ENCODE data around the gene NUCB2. TPM values are rescaled to one million over a fixed set of nuclear protein-coding genes. Genes with fewer than 3 reads are reported as not detected.
"Not testable (repeated sequence)": the region's sequence is repeated elsewhere in the genome, so short reads cannot be mapped to it uniquely, and the experiment has no call there.

The NUCB2 gene
- polyA plus RNA-seq, 1 of the 3 experiments (the other 2 are of a cell fraction) = 25.0 TPM

DNA sequence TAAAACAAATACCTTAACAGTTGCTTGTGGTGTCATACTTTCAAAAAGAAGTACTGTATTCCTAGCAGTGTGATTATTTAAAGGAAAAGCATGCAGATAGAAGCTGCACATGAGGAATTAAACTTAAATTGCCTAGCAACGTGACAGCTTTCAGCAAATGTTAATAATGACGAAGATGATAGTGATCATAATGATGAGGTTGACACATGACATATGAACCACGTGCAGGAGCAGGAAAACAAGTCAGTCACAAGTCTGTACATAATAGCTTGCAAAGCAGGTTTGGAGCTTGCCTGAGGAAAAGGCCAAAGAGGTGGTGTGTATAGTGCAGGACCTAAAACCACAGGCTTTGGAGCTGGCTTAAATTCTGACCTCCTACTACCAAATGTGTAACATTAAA lies 38.2 kb upstream of the NUCB2 start:
- no peak overlapping the region for H3K4me3 ChIP-seq (ENCODE audit: low read depth in 2 of 2, low read length in 1 of 2)
- no peaks in the 10 kb centered on the region for H3F3A ChIP-seq (replicated peaks; ENCODE audit: insufficient read depth)
- ChIA-PET CTCF (interaction anchor here (0.8 to 1.0 kb wide), 3 partner anchors 8 to 302 kb away, joined by 3 read pairs; no protein-coding TSS in a partner anchor), POLR2A (no interaction called here)
- H3K27me3 ChIP-seq (ENCODE audit: insufficient read depth) = no peaks in the 10 kb centered on the region
- H3K36me3 ChIP-seq (replicated peaks in 1 of 2; ENCODE audit: control insufficient read depth in 1 of 2, insufficient read depth in 2 of 2, low read length in 1 of 2) = no peaks in the 10 kb centered on the region
- no peaks in the 10 kb centered on the region for H3K9me2 ChIP-seq
- H3K9me3 ChIP-seq = no peaks in the 10 kb centered on the region
- 60% methylated on average over 3 of the region's 3 CpGs for WGBS (ENCODE audit: low lambda C conversion rate)
- no peak overlapping the region for H3K27ac ChIP-seq (ENCODE audit: low read depth in 2 of 2, low read length in 1 of 2)
- DNase-seq = no peak
- no peak overlapping the region for H3K4me2 ChIP-seq
- H3K4me1 ChIP-seq (ENCODE audit: control insufficient read depth in 1 of 2, insufficient read depth in 2 of 2, low read depth in 1 of 2, low read length in 1 of 2) = no peaks in the 10 kb centered on the region
- TF ChIP-seq SIN3A (IDR thresholded peaks at IDR 0.05; ENCODE audit: borderline replicate concordance, low read depth, low read length) = no peak
- no peak for TF ChIP-seq EP300 (IDR thresholded peaks at IDR 0.05; ENCODE audit: borderline replicate concordance in 1 of 2, low read depth in 1 of 2, low read length in 1 of 2)
- TF ChIP-seq MXI1 (IDR thresholded peaks at IDR 0.05; ENCODE audit: low read depth, low read length) = no peak
- no peak for TF ChIP-seq EZH2phosphoT487 (IDR thresholded peaks at IDR 0.05; ENCODE audit: borderline replicate concordance, low read depth)
- no peak for TF ChIP-seq RAD21 (IDR thresholded peaks at IDR 0.05; ENCODE audit: low read length)
- TF ChIP-seq, protein P1, sequence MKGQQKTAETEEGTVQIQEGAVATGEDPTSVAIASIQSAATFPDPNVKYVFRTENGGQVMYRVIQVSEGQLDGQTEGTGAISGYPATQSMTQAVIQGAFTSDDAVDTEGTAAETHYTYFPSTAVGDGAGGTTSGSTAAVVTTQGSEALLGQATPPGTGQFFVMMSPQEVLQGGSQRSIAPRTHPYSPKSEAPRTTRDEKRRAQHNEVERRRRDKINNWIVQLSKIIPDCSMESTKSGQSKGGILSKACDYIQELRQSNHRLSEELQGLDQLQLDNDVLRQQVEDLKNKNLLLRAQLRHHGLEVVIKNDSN (IDR thresholded peaks at IDR 0.05; ENCODE audit: borderline replicate concordance, low read depth) = no peak
- no peak for TF ChIP-seq RCOR1 (IDR thresholded peaks at IDR 0.05; ENCODE audit: low read length)
- H4K20me1 ChIP-seq (ENCODE audit: insufficient read depth) = no peaks in the 10 kb centered on the region
- no peak overlapping the region for H2AFZ ChIP-seq (ENCODE audit: low read depth)
- H3K79me2 ChIP-seq (ENCODE audit: insufficient read depth) = no peaks in the 10 kb centered on the region
- H3K9ac ChIP-seq = no peak overlapping the region

DNA sequence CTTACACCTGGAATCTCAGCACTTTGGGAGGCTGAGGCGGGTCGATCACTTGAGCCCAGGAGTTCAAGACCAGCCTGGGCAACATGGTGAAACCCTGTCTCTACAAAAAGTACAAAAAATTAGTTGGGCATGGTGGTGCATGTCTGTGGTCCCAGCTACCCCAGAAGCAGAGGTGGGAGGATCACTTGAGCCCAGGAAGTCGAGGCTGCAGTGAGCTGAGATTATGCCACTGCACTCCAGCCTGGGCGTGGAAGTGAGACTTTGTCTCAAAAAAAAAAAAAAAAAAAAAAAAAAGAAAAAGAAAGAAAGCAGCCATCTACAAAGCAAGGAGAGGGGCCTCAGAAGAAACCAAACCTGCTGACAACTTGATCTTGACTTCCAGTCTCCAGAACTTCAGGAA lies 36.6 kb upstream of the NUCB2 start:
- DNase-seq; H3K36me3 ChIP-seq (replicated peaks in 1 of 2; ENCODE audit: control insufficient read depth in 1 of 2, insufficient read depth in 2 of 2, low read length in 1 of 2); CTCF ChIA-PET; H3K9ac ChIP-seq; H3F3A ChIP-seq (replicated peaks; ENCODE audit: insufficient read depth); H3K4me2 ChIP-seq; POLR2A ChIA-PET; H3K4me1 ChIP-seq (ENCODE audit: control insufficient read depth in 1 of 2, insufficient read depth in 2 of 2, low read depth in 1 of 2, low read length in 1 of 2); H3K79me2 ChIP-seq (ENCODE audit: insufficient read depth); H3K27me3 ChIP-seq (ENCODE audit: insufficient read depth); H3K27ac ChIP-seq (ENCODE audit: low read depth in 2 of 2, low read length in 1 of 2); H2AFZ ChIP-seq (ENCODE audit: low read depth); H4K20me1 ChIP-seq (ENCODE audit: insufficient read depth); H3K9me2 ChIP-seq; H3K9me3 ChIP-seq; H3K4me3 ChIP-seq (ENCODE audit: low read depth in 2 of 2, low read length in 1 of 2): not testable (repeated sequence)
- WGBS (ENCODE audit: low lambda C conversion rate) = 86% methylated on average over 4 of the region's 4 CpGs

DNA sequence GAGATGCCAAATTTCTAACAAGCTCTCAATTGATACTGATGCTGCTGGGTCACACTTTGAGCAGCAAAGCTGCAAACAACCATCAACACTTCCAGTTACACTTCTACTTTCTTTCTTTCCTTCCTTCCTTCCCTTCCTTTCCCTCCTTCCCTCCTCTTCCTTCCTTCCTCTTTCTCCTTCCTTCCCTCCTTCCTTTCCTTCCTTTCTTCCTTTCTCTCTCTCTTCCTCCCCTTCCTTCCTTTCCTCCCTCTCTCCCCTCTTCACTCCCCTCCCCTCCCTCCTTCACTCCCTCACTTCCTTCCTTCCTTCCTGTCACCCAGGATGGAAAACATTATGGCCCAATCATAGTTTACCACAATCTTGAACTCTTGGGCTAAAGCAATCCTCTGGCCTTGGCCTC lies 35.8 kb upstream of the NUCB2 start:
- POLR2A ChIA-PET = no interaction called here
- no peaks in the 10 kb centered on the region for H3K4me1 ChIP-seq (ENCODE audit: control insufficient read depth in 1 of 2, insufficient read depth in 2 of 2, low read depth in 1 of 2, low read length in 1 of 2)
- no peaks in the 10 kb centered on the region for H4K20me1 ChIP-seq (ENCODE audit: insufficient read depth)
- no peak overlapping the region for H3K4me3 ChIP-seq (ENCODE audit: low read depth in 2 of 2, low read length in 1 of 2)
- DNase-seq = no peak
- no peaks in the 10 kb centered on the region for H3K9me2 ChIP-seq
- no peak overlapping the region for H2AFZ ChIP-seq (ENCODE audit: low read depth)
- no peaks in the 10 kb centered on the region for H3F3A ChIP-seq (replicated peaks; ENCODE audit: insufficient read depth)
- H3K27me3 ChIP-seq (ENCODE audit: insufficient read depth) = no peaks in the 10 kb centered on the region
- no peaks in the 10 kb centered on the region for H3K9me3 ChIP-seq
- no peak overlapping the region for H3K4me2 ChIP-seq
- no peaks in the 10 kb centered on the region for H3K79me2 ChIP-seq (ENCODE audit: insufficient read depth)
- H3K9ac ChIP-seq = no peak overlapping the region
- CTCF ChIA-PET = interaction anchor here (1.0 kb wide), 1 partner anchor 12 kb away, joined by 3 read pairs; no protein-coding TSS in a partner anchor
- H3K27ac ChIP-seq (ENCODE audit: low read depth in 2 of 2, low read length in 1 of 2) = no peak overlapping the region
- no peaks in the 10 kb centered on the region for H3K36me3 ChIP-seq (replicated peaks in 1 of 2; ENCODE audit: control insufficient read depth in 1 of 2, insufficient read depth in 2 of 2, low read length in 1 of 2)
- no peak for TF ChIP-seq YY1 (IDR thresholded peaks at IDR 0.05; ENCODE audit: low read depth)
- TF ChIP-seq, protein P2, sequence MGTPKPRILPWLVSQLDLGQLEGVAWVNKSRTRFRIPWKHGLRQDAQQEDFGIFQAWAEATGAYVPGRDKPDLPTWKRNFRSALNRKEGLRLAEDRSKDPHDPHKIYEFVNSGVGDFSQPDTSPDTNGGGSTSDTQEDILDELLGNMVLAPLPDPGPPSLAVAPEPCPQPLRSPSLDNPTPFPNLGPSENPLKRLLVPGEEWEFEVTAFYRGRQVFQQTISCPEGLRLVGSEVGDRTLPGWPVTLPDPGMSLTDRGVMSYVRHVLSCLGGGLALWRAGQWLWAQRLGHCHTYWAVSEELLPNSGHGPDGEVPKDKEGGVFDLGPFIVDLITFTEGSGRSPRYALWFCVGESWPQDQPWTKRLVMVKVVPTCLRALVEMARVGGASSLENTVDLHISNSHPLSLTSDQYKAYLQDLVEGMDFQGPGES (IDR thresholded peaks at IDR 0.05; ENCODE audit: low read depth, low read length) = no peak
- no peak for TF ChIP-seq SMC3 (IDR thresholded peaks at IDR 0.05; ENCODE audit: low read depth, low read length)
- TF ChIP-seq, protein P3, sequence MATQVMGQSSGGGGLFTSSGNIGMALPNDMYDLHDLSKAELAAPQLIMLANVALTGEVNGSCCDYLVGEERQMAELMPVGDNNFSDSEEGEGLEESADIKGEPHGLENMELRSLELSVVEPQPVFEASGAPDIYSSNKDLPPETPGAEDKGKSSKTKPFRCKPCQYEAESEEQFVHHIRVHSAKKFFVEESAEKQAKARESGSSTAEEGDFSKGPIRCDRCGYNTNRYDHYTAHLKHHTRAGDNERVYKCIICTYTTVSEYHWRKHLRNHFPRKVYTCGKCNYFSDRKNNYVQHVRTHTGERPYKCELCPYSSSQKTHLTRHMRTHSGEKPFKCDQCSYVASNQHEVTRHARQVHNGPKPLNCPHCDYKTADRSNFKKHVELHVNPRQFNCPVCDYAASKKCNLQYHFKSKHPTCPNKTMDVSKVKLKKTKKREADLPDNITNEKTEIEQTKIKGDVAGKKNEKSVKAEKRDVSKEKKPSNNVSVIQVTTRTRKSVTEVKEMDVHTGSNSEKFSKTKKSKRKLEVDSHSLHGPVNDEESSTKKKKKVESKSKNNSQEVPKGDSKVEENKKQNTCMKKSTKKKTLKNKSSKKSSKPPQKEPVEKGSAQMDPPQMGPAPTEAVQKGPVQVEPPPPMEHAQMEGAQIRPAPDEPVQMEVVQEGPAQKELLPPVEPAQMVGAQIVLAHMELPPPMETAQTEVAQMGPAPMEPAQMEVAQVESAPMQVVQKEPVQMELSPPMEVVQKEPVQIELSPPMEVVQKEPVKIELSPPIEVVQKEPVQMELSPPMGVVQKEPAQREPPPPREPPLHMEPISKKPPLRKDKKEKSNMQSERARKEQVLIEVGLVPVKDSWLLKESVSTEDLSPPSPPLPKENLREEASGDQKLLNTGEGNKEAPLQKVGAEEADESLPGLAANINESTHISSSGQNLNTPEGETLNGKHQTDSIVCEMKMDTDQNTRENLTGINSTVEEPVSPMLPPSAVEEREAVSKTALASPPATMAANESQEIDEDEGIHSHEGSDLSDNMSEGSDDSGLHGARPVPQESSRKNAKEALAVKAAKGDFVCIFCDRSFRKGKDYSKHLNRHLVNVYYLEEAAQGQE (IDR thresholded peaks at IDR 0.05; ENCODE audit: low read depth, low read length) = no peak
- TF ChIP-seq, protein P4, sequence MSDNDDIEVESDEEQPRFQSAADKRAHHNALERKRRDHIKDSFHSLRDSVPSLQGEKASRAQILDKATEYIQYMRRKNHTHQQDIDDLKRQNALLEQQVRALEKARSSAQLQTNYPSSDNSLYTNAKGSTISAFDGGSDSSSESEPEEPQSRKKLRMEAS (IDR thresholded peaks at IDR 0.05; ENCODE audit: low read depth) = no peak
- no peak for TF ChIP-seq NRF1 (IDR thresholded peaks at IDR 0.05; ENCODE audit: low read depth, low read length)
- TF ChIP-seq JUND (IDR thresholded peaks at IDR 0.05) = no peak
- no peak for TF ChIP-seq TAF1 (IDR thresholded peaks at IDR 0.05; ENCODE audit: borderline replicate concordance, low read depth, low read length)
- no peak for TF ChIP-seq MEF2A (IDR thresholded peaks at IDR 0.05; ENCODE audit: borderline replicate concordance, low read depth)
- no peak for TF ChIP-seq MXI1 (IDR thresholded peaks at IDR 0.05; ENCODE audit: low read depth, low read length)
- no peak for TF ChIP-seq EZH2phosphoT487 (IDR thresholded peaks at IDR 0.05; ENCODE audit: borderline replicate concordance, low read depth)
- TF ChIP-seq RFX5 (IDR thresholded peaks at IDR 0.05; ENCODE audit: low read length) = no peak
- TF ChIP-seq RCOR1 (IDR thresholded peaks at IDR 0.05; ENCODE audit: low read length) = no peak

Measured in SK-N-SH (cell line).